Globus pallidus (tissue), 1 donor: ENCODE data around the gene ZNF655.
"Not testable (repeated sequence)": the region's sequence is repeated elsewhere in the genome, so short reads cannot be mapped to it uniquely, and the experiment has no call there.

ENCODE experiments used
- DNase-seq: peaks from one replicate; pipeline ENCODE4 v3.0.0-alpha.2; 2015; ENCODE audit warnings: low spot score

Gene ZNF655

GRCh38 chr7:99558306-99559174 is at the start of gene ZNF655:
ZNF655 (plus strand) TSS chr7:99558642; CDS start chr7:99560560, 1,918 bp downstream.
- DNase-seq, result peak; percentile 86

- no peak for DNase-seq
Measured at GRCh38 chr7:99514050-99514449, 44.4 kb upstream of the ZNF655 start.

GRCh38 chr7:99521399-99521798 is 37.0 kb upstream of the ZNF655 start:
- no peak for DNase-seq

GRCh38 chr7:99525713-99526440 is 32.6 kb upstream of the ZNF655 start:
- no peak for DNase-seq

GRCh38 chr7:99531354-99531765 is 27.1 kb upstream of the ZNF655 start:
- DNase-seq, result no peak

GRCh38 chr7:99535667-99536066 is 22.8 kb upstream of the ZNF655 start:
- no peak for DNase-seq

GRCh38 chr7:99539213-99539811 is 19.1 kb upstream of the ZNF655 start:
- no peak for DNase-seq

- no peak for DNase-seq
Measured at GRCh38 chr7:99540542-99540941, 17.9 kb upstream of the ZNF655 start.

GRCh38 chr7:99541212-99541611 is 17.2 kb upstream of the ZNF655 start:
- DNase-seq, result no peak

- no peak for DNase-seq
Measured at GRCh38 chr7:99543081-99543671, 15.3 kb upstream of the ZNF655 start.

GRCh38 chr7:99543916-99544315 is 14.5 kb upstream of the ZNF655 start:
- no peak for DNase-seq

GRCh38 chr7:99545308-99545707 is 13.1 kb upstream of the ZNF655 start:
- not testable (repeated sequence) for DNase-seq

GRCh38 chr7:99549545-99549944 is 8.9 kb upstream of the ZNF655 start:
- DNase-seq, result not testable (repeated sequence)

GRCh38 chr7:99551334-99551733 is 7.1 kb upstream of the ZNF655 start:
- no peak for DNase-seq

GRCh38 chr7:99551767-99552463 is 6.5 kb upstream of the ZNF655 start, which contains the start of gene FAM200A:
FAM200A (minus strand) TSS chr7:99552114; CDS start chr7:99548407, 3,707 bp downstream.
- peak; percentile 90 for DNase-seq

- no peak for DNase-seq
Measured at GRCh38 chr7:99553039-99553438, 5.4 kb upstream of the ZNF655 start.

GRCh38 chr7:99554939-99555338 is 3.5 kb upstream of the ZNF655 start:
- no peak for DNase-seq

- no peak for DNase-seq
Measured at GRCh38 chr7:99557196-99557607, 1.2 kb upstream of the ZNF655 start.

- DNase-seq, result no peak
Measured at GRCh38 chr7:99557940-99558305, 519 bp upstream of the ZNF655 start.

- no peak for DNase-seq
Measured at GRCh38 chr7:99559175-99559915, 903 bp downstream of the ZNF655 start.
